ENCODE results near the gene CLC.

- TF ChIP-seq CTCF (conservative IDR thresholded peaks at IDR 0.05; ENCODE audit: low read length) (no peak), EZH2phosphoT487 (IDR thresholded peaks at IDR 0.05; ENCODE audit: borderline replicate concordance) (no peak)
Measured at GRCh38 chr19:39754544-39754943, 16.7 kb upstream of the CLC start.

Data from Loucy (cell line).